IMR-90 (cell line): ENCODE measurements around the gene PC.

ENCODE experiments used
- CEBPB ChIP-seq: IDR thresholded peaks from 2 replicates; pipeline ENCODE4 v1.6.1; 2012; ENCODE audit warnings: low read depth, low read length, improper control_type of control experiment
- MAZ ChIP-seq: IDR thresholded peaks from 2 replicates; pipeline ENCODE4 v1.6.1; 2012; ENCODE audit warnings: low read depth, mild to moderate bottlenecking, low read length, improper control_type of control experiment, moderate library complexity, borderline replicate concordance
- RCOR1 ChIP-seq: IDR thresholded peaks from 2 replicates; pipeline ENCODE4 v1.6.1; 2012; ENCODE audit warnings: mild to moderate bottlenecking, low read length, improper control_type of control experiment; ENCODE audit not compliant: insufficient replicate concordance
- RFX5 ChIP-seq: IDR thresholded peaks from 2 replicates; pipeline ENCODE4 v1.8.0; 2012; ENCODE audit warnings: low read depth, mild to moderate bottlenecking, low read length, moderate library complexity
- SMC3 ChIP-seq: fragments of 150-350 bp; IDR thresholded peaks from 2 replicates; pipeline ENCODE4 v1.6.1; 2016; ENCODE audit warnings: low read depth, mild to moderate bottlenecking, antibody characterized with exemption, low read length, moderate library complexity
- TF ChIP-seq, protein P1 (sequence below): conservative IDR thresholded peaks from 2 replicates; pipeline ENCODE4 v1.5.1; 2012; ENCODE audit warnings: mild to moderate bottlenecking, low read depth, low read length, improper control_type of control experiment

DNA sequence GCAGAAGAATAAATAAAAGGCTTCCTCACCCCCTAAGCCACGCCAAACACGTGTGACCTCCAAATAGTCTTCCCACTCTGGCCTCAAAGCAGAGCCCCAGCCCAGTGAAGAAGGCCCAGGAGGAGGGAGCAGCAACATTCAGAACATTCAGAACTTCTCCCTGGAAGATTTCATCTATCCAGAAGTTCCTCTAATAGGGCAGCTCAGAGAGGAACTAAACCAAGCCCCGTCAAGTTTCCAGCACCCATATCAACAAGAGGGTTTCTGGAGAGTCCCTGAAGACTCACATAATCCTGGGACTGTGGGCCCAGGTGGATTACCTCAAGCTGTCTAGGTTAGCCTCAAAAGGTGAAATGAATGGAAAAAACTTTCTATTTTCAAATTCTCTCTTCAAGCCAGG, 39.4 kb downstream of the PC start:
- TF ChIP-seq SMC3 (no peak), CEBPB (no peak), RCOR1 (no peak), MAZ (no peak), RFX5 (no peak)
- TF ChIP-seq, protein P1, sequence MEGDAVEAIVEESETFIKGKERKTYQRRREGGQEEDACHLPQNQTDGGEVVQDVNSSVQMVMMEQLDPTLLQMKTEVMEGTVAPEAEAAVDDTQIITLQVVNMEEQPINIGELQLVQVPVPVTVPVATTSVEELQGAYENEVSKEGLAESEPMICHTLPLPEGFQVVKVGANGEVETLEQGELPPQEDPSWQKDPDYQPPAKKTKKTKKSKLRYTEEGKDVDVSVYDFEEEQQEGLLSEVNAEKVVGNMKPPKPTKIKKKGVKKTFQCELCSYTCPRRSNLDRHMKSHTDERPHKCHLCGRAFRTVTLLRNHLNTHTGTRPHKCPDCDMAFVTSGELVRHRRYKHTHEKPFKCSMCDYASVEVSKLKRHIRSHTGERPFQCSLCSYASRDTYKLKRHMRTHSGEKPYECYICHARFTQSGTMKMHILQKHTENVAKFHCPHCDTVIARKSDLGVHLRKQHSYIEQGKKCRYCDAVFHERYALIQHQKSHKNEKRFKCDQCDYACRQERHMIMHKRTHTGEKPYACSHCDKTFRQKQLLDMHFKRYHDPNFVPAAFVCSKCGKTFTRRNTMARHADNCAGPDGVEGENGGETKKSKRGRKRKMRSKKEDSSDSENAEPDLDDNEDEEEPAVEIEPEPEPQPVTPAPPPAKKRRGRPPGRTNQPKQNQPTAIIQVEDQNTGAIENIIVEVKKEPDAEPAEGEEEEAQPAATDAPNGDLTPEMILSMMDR = no peak
